ENCODE results near the gene NRDC.

DNA sequence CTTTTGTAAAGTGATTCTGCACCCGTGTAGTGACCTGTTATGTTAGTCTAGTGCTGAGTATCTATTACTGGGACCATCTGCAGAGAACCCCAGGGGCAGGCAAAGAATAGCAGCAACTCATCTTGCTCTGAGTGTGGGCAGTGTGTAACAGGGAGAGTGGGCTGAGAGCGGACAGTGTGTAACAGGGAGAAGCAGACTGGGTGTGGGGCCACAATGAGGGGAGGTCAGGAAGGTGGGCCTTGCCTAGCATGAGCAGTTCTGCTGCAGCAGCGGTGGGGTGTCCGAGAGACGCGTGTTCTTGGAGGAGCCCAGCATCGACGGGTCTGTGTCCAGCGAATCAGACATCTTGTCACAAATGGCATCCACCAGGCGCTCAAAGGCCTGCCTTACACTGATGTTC is 41.2 kb upstream of the NRDC start:
- TF ChIP-seq, protein P1, sequence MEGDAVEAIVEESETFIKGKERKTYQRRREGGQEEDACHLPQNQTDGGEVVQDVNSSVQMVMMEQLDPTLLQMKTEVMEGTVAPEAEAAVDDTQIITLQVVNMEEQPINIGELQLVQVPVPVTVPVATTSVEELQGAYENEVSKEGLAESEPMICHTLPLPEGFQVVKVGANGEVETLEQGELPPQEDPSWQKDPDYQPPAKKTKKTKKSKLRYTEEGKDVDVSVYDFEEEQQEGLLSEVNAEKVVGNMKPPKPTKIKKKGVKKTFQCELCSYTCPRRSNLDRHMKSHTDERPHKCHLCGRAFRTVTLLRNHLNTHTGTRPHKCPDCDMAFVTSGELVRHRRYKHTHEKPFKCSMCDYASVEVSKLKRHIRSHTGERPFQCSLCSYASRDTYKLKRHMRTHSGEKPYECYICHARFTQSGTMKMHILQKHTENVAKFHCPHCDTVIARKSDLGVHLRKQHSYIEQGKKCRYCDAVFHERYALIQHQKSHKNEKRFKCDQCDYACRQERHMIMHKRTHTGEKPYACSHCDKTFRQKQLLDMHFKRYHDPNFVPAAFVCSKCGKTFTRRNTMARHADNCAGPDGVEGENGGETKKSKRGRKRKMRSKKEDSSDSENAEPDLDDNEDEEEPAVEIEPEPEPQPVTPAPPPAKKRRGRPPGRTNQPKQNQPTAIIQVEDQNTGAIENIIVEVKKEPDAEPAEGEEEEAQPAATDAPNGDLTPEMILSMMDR (IDR thresholded peaks at IDR 0.05) = no peak
- no peak for TF ChIP-seq POLR2A (IDR thresholded peaks at IDR 0.05)
